SK-N-DZ (cell line): Measurements from ENCODE around the gene PAXX.

ENCODE experiments used
- DNase-seq: peaks from one replicate; pipeline ENCODE4 v3.0.0-alpha.2; 2015; ENCODE audit warnings: low spot score

The PAXX gene

GRCh38 chr9:136952876-136953770 lies 39.1 kb upstream of the PAXX start:
- DNase-seq: no peak

GRCh38 chr9:136953771-136954269 lies 38.4 kb upstream of the PAXX start:
- no peak for DNase-seq

GRCh38 chr9:136954270-136955083 lies 37.7 kb upstream of the PAXX start:
- DNase-seq: no peak

- DNase-seq: no peak
Observed at GRCh38 chr9:136955202-136955942, 36.9 kb upstream of the PAXX start.

GRCh38 chr9:136955943-136956335 lies 36.3 kb upstream of the PAXX start:
- DNase-seq: no peak

- no peak for DNase-seq
Observed at GRCh38 chr9:136956604-136957003, 35.6 kb upstream of the PAXX start.

- no peak for DNase-seq
Observed at GRCh38 chr9:136957461-136957860, 34.8 kb upstream of the PAXX start.

GRCh38 chr9:136957901-136958300 lies 34.3 kb upstream of the PAXX start:
- DNase-seq: no peak

- DNase-seq: no peak
Observed at GRCh38 chr9:136958473-136958872, 33.7 kb upstream of the PAXX start.

- no peak for DNase-seq
Observed at GRCh38 chr9:136958898-136959850, 33.0 kb upstream of the PAXX start.

GRCh38 chr9:136960212-136960937 lies 31.8 kb upstream of the PAXX start:
- DNase-seq: no peak

- no peak for DNase-seq
Observed at GRCh38 chr9:136960938-136961275, 31.3 kb upstream of the PAXX start.

GRCh38 chr9:136961279-136962065 lies 30.8 kb upstream of the PAXX start:
- no peak for DNase-seq

GRCh38 chr9:136962163-136962562 lies 30.1 kb upstream of the PAXX start:
- no peak for DNase-seq

GRCh38 chr9:136962701-136963248 lies 29.4 kb upstream of the PAXX start:
- DNase-seq: no peak

- DNase-seq: no peak
Observed at GRCh38 chr9:136963341-136963740, 28.9 kb upstream of the PAXX start.

GRCh38 chr9:136963751-136964150 lies 28.5 kb upstream of the PAXX start:
- DNase-seq: no peak

GRCh38 chr9:136964171-136964689 lies 28.0 kb upstream of the PAXX start:
- no peak for DNase-seq
